AG04449 (cell line): ENCODE data around the gene CYFIP2.

ENCODE experiments used
- CTCF ChIA-PET: fragments of 350-600 bp; formaldehyde crosslinking; extraction: SDS; loops from one replicate; lab custom pipeline; 2021; ENCODE audit warnings: antibody characterized with exemption; lab: Yijun Ruan, JAX
- POLR2A ChIA-PET: fragments of 400-600, 350-600 bp; formaldehyde crosslinking; extraction: SDS; loops from one replicate; lab custom pipeline; 2020; ENCODE audit warnings: antibody characterized with exemption, inconsistent platforms; lab: Yijun Ruan, JAX
- DNase-seq: peaks from one replicate; pipeline ENCODE4 v3.0.0-alpha.2; 2010; ENCODE audit warnings: low read depth, low spot score
- H3K4me3 ChIP-seq: 2 replicates; pipeline ENCODE4 v1.5.1; 2011; ENCODE audit warnings: low read depth, mild to moderate bottlenecking, control low read depth, low read length
- TF ChIP-seq, protein P1 (sequence below): IDR thresholded peaks from one replicate; pipeline ENCODE4 v1.5.1; 2011; ENCODE audit warnings: mild to moderate bottlenecking, moderate library complexity, low read length, control low read depth, inconsistent platforms; ENCODE audit not compliant: insufficient read depth; ENCODE audit errors: missing control alignments

The CYFIP2 gene

DNA sequence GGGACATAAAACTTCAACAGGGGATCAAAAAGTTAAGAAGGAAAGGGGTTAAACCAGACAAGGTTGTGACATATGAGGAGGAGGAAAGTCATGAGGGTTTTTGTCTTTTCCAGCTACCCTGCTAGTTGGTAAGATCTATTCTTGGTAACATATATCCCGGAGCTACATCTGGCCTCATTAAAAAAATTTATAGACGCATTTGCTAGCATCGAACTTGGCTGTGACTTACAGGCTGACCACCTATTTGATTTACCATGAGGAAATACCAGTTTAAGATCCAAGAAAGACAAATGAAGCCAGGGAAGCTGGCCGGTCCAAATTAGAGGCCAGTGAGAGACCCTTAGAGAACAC lies 106.5 kb downstream of the CYFIP2 start:
- no peak for DNase-seq
- CTCF ChIA-PET, result interaction anchor here (0.9 to 7.7 kb wide), 6 partner anchors 9 to 346 kb away, joined by 3 to 172 read pairs (median 6); no protein-coding TSS in a partner anchor
- POLR2A ChIA-PET, result interaction anchor here (1.0 to 3.6 kb wide), 2 partner anchors 12 to 16 kb away, joined by 3 to 25 read pairs; no protein-coding TSS in a partner anchor
- TF ChIP-seq, protein P1, sequence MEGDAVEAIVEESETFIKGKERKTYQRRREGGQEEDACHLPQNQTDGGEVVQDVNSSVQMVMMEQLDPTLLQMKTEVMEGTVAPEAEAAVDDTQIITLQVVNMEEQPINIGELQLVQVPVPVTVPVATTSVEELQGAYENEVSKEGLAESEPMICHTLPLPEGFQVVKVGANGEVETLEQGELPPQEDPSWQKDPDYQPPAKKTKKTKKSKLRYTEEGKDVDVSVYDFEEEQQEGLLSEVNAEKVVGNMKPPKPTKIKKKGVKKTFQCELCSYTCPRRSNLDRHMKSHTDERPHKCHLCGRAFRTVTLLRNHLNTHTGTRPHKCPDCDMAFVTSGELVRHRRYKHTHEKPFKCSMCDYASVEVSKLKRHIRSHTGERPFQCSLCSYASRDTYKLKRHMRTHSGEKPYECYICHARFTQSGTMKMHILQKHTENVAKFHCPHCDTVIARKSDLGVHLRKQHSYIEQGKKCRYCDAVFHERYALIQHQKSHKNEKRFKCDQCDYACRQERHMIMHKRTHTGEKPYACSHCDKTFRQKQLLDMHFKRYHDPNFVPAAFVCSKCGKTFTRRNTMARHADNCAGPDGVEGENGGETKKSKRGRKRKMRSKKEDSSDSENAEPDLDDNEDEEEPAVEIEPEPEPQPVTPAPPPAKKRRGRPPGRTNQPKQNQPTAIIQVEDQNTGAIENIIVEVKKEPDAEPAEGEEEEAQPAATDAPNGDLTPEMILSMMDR, result no peak
- no peak overlapping the region for H3K4me3 ChIP-seq

DNA sequence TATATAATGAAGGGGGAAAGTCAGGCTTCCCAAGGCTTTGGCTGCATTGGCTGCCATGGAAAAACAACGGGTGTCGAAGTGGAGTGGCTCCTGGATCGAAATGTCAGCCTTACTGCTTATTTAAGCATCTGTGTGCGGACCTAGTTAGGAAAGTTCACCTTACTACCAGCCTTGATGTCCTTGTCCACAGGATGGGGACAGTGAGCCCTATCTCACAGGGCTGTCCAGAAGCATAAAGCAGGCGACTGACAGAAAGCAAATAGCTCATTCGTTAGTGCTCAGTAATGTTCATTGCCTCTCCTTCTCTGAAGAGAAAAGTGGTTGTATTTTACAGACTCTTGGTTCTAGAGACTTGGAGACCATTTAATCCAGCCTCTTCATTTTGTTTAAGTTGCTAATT lies 112.6 kb downstream of the CYFIP2 start:
- TF ChIP-seq, protein P1, result no peak
- DNase-seq, result no peak
- ChIA-PET POLR2A (no interaction called here), CTCF (interaction anchor here (0.7 to 1.5 kb wide), 3 partner anchors 11 to 93 kb away, joined by 3 to 4 read pairs (median 4); no protein-coding TSS in a partner anchor)
- no peak overlapping the region for H3K4me3 ChIP-seq

DNA sequence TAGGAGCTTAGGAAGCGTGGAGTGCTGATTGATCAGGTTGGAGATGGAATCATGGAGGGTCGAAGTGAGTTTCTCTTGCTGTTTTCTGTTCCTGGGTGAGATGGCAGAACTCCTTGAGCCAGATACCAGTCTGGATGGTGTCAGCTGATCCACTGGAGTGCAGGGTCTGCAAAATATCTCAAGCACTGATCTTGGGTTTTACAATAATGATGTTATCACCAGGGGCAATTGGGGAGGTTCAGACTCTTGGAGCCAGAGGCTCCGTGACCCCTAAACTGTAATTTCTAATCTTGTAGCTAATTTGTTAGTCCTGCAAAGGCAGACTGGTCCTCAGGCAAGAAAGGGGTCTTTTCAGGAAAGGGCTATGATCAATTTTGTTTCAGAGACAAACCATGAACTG lies 114.1 kb downstream of the CYFIP2 start:
- ChIA-PET CTCF (interaction anchor here (0.7 to 1.2 kb wide), 4 partner anchors 12 to 97 kb away, joined by 3 to 4 read pairs (median 3); no protein-coding TSS in a partner anchor), POLR2A (no interaction called here)
- DNase-seq, result no peak
- TF ChIP-seq, protein P1, result no peak
- H3K4me3 ChIP-seq, result no peak overlapping the region

DNA sequence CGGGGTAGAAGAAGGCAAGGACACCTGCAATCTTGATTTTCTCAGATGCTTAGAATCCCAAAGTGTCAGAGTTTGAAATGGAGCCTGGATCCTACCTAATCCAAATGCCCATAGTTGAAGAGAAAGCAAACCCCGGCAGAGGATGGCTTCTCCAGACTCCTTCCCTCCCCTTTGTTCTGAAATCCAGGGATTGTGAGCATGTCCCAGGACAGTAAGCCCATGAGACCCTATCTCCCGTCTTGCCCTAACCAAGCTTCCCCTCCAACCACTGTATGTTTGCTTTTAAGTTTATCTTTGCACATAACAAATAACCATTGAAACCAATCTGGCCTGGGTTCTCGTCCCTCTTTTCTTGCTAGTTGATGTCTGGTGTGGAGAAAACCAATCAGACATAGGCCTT lies 115.8 kb downstream of the CYFIP2 start:
- DNase-seq, result no peak
- TF ChIP-seq, protein P1, result no peak
- ChIA-PET CTCF (interaction anchor here (0.8 to 1.1 kb wide), 4 partner anchors 9 to 362 kb away, joined by 3 to 6 read pairs (median 4); partner anchors contain the start of gene LSM11), POLR2A (no interaction called here)
- no peak overlapping the region for H3K4me3 ChIP-seq

DNA sequence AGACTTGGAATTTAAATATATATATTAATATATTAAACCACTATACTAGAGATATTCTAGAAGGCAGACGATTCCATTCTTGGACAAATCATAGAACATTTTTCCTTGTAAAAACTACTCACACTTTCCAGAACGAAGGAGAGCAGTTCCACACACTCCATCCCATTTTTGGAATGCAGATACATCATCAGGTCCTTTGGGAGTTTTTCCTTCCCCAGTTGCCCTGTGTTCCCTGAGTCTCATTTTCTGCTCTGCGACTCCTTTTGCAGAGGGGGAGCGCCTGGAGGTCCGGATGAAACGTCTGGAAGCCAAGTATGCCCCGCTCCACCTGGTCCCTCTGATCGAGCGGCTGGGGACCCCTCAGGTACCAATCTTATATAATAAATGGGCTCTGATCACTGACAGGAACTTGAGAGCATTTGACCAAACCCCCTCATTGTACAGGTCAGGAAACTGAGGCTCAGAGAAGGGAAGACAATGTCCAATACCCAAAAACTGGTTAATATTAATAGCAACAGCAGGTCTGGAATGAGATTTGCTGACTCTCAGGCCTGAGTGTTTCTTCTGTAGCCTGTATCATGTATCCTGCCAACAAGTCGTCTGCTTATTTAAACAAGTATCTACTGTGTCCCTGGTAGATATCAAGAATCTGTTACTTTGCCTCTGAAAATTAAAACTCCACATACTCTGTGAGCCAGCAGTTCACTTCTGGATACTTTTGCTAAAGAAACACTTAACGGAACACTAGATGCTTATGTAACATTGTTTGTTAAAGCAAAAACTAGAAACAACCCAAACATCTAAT lies 117.3 kb downstream of the CYFIP2 start:
- ChIA-PET CTCF (interaction anchor here (0.8 to 1.1 kb wide), 6 partner anchors 8 to 349 kb away, joined by 3 to 6 read pairs (median 3); partner anchors contain the start of gene THG1L), POLR2A (interaction anchor here (0.7 to 3.4 kb wide), 2 partner anchors 12 to 342 kb away, joined by 3 to 25 read pairs; no protein-coding TSS in a partner anchor)
- no peak for DNase-seq
- no peak overlapping the region for H3K4me3 ChIP-seq
- TF ChIP-seq, protein P1, result no peak
